Activated T-cell treated with anti-CD3 and anti-CD28 coated beads, Interleukin-2, amount 50 U/mL, for 4 hours (primary cell): ENCODE data around the gene ZNG1A. TPM values are rescaled to one million over a fixed set of nuclear protein-coding genes. Genes with fewer than 3 reads are reported as not detected.
"Not testable (repeated sequence)": the region's sequence is repeated elsewhere in the genome, so short reads cannot be mapped to it uniquely, and the experiment has no call there.

ENCODE experiments used
- ATAC-seq, 2 donors: fragments of 200-7000 bp; cut with Tn5 transposase; one replicate each; pipeline ENCODE4 v1.10.0; 2021
- DNase-seq: peaks from one replicate; pipeline ENCODE4 v3.0.0-alpha.2; 2020
- H3K27me3 Mint-ChIP-seq: one replicate; pipeline ENCODE4 v1.8.0; 2021; ENCODE audit warnings: low read depth, mixed read lengths
- H3K36me3 Mint-ChIP-seq: one replicate; pipeline ENCODE4 v1.8.0; 2022; ENCODE audit warnings: mixed read lengths; ENCODE audit not compliant: insufficient read depth
- H3K4me1 Mint-ChIP-seq: one replicate; pipeline ENCODE4 v1.8.0; 2021; ENCODE audit warnings: low read depth, mixed read lengths
- H3K4me3 Mint-ChIP-seq: one replicate; pipeline ENCODE4 v1.8.0; 2021; ENCODE audit warnings: mild to moderate bottlenecking, moderate library complexity, mixed read lengths
- H3K9me3 Mint-ChIP-seq: one replicate; pipeline ENCODE4 v1.8.0; 2021; ENCODE audit warnings: mixed read lengths
- total RNA-seq, 3 donors: library from RNA; stranded (reverse); gene quantifications; one replicate each; pipeline ENCODE4 v1.2.1, GENCODE V29; 2021

Gene ZNG1A
- total RNA-seq, 3 donors from 2014 or later: 44.5 to 60.1 (median 45.0) TPM

DNA sequence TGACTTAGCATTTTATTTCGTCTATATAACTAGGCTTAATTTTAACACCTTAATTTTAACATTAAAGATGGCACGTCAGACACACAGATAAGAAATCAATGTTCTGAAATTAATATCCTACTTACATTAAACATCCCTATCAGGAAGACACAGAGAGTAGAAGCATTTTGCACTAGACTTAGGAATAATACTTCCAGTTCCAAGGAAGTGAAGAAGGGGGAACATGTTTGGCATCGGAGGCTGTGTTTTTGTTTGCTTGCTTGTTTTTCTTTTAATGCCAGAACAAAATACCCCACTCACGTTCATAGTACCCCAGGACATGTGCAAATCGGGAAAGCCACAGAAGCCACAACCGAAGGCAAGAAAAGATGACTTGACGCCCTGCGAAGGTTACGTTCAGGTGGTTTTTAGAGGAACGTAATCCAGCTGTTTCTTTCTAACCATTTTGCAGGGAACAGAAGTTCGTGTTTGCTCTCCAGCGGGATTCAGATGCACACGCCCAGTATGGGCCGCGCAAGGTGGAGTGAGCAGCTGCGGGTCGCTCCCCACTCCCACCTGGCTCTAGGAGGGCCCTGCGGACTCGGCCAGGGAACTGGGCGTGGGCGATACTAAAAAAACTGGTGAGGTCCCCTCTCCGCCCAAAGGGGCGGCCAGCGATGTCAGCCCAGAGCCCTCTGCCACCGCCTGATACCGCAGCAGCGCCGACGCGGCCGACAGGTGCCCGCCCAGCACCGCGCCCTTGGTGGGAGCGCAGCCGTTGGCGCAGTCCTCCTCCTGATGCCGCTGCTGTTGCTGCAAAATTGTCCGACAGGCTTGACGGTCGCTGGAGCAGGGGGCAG is 62.4 kb downstream of the ZNG1A start:
- not testable (repeated sequence) for H3K36me3 Mint-ChIP-seq, DNase-seq, H3K9me3 Mint-ChIP-seq, H3K4me3 Mint-ChIP-seq
- H3K4me1 Mint-ChIP-seq: peaks cover 20% of the 10 kb centered on the region
- H3K27me3 Mint-ChIP-seq: peaks cover 37% of the 10 kb centered on the region
- ATAC-seq: peak in 1 of 2 donors; percentile 33

- DNase-seq, H3K36me3 Mint-ChIP-seq, ATAC-seq, H3K9me3 Mint-ChIP-seq: not testable (repeated sequence)
- peaks cover 20% of the 10 kb centered on the region for H3K4me1 Mint-ChIP-seq
- H3K4me3 Mint-ChIP-seq: peak overlapping the region; percentile 52
- H3K27me3 Mint-ChIP-seq: peaks cover 37% of the 10 kb centered on the region
Observed at GRCh38 chr9:115118-115451, 63.8 kb downstream of the ZNG1A start.

GRCh38 chr9:114267-115117 is 64.4 kb downstream of the ZNG1A start:
- not testable (repeated sequence) for H3K9me3 Mint-ChIP-seq, H3K36me3 Mint-ChIP-seq, DNase-seq
- peaks cover 39% of the 10 kb centered on the region for H3K27me3 Mint-ChIP-seq
- peak; percentile 16 for ATAC-seq
- H3K4me3 Mint-ChIP-seq: peak overlapping the region; percentile 75
- peaks cover 20% of the 10 kb centered on the region for H3K4me1 Mint-ChIP-seq

DNA sequence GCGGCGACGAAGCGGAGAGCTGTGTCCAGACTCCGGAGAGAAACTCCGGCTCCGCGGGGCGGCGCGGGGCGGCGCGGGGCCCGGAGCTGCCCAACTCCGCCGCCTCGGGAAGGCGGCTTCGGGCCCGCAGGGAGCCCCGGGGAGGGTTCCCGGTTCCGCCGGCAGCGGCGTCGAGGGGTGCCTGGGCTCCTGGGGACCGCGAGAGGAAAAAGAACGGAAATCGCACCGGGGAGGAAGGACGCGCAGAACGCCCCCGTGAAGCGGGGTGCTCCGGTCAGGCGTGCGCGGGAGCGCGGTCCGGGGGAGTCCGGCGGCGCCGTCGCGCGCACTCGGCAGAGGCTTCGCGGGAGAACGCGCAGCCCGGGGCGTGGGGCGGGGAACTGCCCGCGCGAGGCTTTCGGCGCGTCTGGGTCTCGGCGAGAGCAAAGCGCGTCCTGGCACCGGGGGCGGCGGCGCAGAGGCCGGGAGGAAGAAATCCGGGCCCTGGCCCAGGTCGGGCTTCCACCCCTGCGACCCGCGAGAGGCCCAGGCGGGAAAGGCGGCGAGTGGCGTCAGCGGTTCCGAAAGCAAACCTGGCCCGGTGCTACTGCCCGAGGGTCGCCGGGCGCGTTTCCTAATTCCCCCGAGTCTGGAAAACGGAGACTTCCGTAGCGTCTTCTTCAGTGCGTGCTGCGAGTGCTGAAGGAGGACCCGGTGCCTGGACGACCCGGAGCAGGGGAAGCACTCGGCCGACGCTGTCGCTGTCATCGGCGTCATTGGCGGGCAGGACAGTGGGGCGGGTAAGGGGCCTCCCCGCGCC is 65.2 kb downstream of the ZNG1A start:
- peaks cover 42% of the 10 kb centered on the region for H3K27me3 Mint-ChIP-seq
- peak; percentile 72 to 74 for ATAC-seq

DNA sequence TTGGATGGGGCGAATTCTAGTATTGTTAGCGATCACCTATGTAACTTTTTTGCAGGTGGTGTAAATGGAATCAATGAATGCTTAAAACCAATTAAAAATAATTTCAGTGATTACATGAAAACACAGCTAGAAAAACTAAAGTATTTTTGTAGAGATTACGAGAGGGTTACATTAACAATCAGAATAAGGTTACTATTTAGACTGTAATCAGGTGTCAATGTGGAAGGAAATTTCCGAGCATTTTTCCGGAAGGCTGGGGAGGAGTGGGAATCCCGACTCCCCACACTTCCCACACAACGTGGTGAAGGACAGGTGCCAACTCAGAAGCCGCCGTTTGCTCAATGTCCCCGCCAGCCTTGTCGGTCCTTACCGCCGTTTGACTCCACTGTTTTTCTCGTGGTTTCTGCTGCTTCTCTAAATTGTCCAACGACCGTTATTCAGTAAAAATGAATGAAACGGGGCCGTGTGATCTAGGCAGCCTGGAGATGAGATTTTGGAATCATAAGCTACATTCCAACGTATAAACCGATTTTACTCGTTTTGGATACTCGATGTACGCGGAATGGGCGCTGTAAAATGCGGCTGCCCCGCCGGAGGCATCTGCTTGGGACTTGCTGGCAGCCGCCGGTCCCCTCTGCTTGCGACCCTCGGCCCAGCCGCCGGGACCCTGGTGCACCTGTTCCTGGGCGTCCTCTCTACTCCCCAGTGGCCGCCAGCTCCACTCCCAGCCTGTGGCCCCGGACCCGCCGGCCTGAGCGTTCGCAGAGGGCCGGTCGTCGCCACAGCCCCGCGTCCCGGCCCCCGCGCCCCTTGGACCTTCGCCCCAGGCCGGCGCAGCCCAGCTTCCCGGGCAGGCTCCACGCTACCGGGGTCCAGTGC is 66.0 kb downstream of the ZNG1A start:
- H3K27me3 Mint-ChIP-seq: peaks cover 38% of the 10 kb centered on the region

More for the DNA sequence above, 65.2 kb downstream of the ZNG1A start:
- not testable (repeated sequence) for DNase-seq, H3K9me3 Mint-ChIP-seq, H3K36me3 Mint-ChIP-seq
- peaks cover 20% of the 10 kb centered on the region for H3K4me1 Mint-ChIP-seq
- peak overlapping the region; percentile 75 for H3K4me3 Mint-ChIP-seq

DNA sequence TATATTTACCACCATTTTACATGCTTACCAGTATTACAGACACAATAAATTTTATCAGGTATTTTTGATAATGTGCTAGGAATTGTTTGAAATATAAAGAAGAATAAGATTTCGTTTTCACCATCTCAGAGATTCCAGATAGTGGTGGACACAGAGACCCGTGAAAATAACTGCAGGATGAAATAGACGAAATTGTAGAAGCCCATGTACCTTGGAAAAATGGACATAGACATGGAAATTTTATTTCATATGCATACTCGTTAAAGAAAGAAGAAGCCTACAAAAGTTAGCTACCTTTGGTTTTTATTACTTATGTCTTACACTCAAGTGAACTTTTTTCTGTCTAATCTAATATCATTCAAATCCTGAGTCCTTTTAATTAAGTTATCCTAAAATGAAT is 68.2 kb downstream of the ZNG1A start:
- H3K9me3 Mint-ChIP-seq, H3K4me3 Mint-ChIP-seq, ATAC-seq, DNase-seq, H3K4me1 Mint-ChIP-seq, H3K36me3 Mint-ChIP-seq: not testable (repeated sequence)
- H3K27me3 Mint-ChIP-seq: peaks cover 40% of the 10 kb centered on the region

More for the DNA sequence above, 66.0 kb downstream of the ZNG1A start:
- not testable (repeated sequence) for H3K4me3 Mint-ChIP-seq, H3K9me3 Mint-ChIP-seq, ATAC-seq, H3K36me3 Mint-ChIP-seq, DNase-seq
- peaks cover 15% of the 10 kb centered on the region for H3K4me1 Mint-ChIP-seq

DNA sequence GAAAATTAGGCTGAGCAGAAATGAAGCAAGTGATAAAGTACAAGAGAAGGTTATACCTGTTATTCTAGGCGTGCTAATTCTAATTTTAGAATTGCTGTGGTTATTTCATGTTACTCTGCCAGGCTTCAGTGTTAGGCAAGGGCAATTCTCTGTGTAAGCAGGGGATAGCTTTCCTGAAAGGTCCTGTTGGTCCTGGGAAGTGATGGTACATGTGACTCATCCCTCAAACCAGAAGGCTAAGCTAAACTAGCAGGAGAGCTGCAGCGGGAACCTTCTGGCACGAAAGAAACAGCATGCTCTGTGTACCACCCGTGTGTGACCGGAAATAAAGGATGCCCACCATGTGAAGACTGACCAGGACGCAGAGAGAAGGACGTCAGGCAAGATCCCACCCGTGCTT is 69.3 kb downstream of the ZNG1A start:
- H3K4me1 Mint-ChIP-seq, H3K36me3 Mint-ChIP-seq, ATAC-seq, H3K4me3 Mint-ChIP-seq, DNase-seq, H3K9me3 Mint-ChIP-seq: not testable (repeated sequence)
- H3K27me3 Mint-ChIP-seq: peaks cover 35% of the 10 kb centered on the region

DNA sequence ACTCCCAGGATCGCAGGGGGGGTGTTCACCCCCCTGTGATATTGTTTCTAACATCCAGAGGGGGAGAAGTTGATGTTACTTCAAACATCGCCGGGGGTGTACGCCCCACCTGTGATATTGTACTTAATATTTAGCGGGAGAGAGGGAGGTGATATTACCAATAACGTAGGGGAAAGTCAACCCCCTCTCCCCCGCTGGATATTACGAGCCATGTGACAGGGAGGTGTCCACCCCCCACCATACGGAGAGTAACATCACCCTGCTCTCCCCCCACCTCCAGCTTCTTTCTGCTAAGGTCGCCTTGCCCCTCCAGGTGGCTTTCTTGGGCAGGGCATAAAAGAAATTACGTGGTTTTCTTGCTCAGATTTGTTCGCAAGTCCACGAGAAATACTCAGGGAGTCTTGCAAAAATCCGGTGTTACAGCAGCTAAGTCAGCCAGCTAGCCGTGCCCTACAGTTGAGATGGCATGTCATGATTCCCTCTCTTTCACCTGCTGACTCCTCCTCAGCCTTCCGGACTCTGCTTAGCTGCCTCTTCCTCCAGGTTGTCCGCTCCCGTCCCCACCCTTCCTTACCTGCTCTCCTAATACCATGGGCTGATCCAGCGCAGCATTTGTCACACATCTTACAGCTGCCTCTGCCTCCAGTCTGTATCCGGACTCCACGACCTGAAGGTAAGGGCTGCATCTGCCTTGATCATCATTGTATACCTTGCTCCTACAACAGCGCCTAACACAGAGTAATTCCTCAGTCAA is 69.9 kb downstream of the ZNG1A start:
- not testable (repeated sequence) for H3K9me3 Mint-ChIP-seq, H3K4me1 Mint-ChIP-seq, H3K36me3 Mint-ChIP-seq, H3K4me3 Mint-ChIP-seq, DNase-seq
- peak in 1 of 2 donors; percentile 5 for ATAC-seq
- peaks cover 33% of the 10 kb centered on the region for H3K27me3 Mint-ChIP-seq

DNA sequence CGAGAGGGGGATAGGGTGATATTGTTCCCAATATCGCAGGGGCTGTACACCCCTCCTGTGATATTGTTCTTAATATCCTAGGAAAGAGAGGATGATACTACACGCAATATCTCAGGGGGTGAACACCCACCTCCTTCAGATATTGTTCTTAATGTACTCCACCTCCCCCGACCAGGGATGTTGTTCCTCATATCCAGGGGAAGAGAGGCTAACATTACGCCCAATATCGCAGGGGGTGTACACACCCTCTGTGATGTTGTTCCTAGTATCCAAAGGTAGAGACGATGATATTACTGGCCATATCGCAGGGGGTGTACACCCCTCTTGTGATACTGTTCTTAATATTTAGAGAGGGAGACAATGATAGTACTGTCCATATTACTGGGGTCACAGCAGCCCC is 72.9 kb downstream of the ZNG1A start:
- not testable (repeated sequence) for H3K36me3 Mint-ChIP-seq, ATAC-seq, H3K4me1 Mint-ChIP-seq, H3K9me3 Mint-ChIP-seq, DNase-seq, H3K4me3 Mint-ChIP-seq
- H3K27me3 Mint-ChIP-seq: peaks cover 25% of the 10 kb centered on the region

DNA sequence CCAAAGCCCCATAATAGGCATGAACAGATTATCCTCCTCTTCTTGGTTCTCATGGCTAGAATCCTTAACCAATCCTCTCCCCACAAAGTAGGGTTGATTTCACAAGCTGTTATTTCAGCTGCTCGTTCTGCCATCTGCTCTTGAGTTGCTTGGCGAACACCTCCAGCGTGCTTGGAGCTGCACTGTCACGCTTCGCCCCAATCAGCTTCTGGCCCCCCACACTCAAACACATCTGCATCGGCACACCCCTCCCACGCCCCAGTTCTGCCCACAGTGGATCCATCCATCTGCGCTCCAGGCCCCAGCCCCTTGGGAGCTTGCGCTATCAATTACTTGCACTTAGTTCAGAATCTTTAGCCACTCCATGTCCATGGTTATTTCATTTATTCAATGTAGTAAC is 78.4 kb downstream of the ZNG1A start:
- H3K9me3 Mint-ChIP-seq, H3K4me3 Mint-ChIP-seq, H3K4me1 Mint-ChIP-seq, H3K36me3 Mint-ChIP-seq, ATAC-seq, DNase-seq, H3K27me3 Mint-ChIP-seq: not testable (repeated sequence)

- not testable (repeated sequence) for H3K4me1 Mint-ChIP-seq, H3K27me3 Mint-ChIP-seq, DNase-seq, H3K9me3 Mint-ChIP-seq, H3K4me3 Mint-ChIP-seq, H3K36me3 Mint-ChIP-seq, ATAC-seq
Observed at GRCh38 chr9:99867-100266, 79.0 kb downstream of the ZNG1A start.

DNA sequence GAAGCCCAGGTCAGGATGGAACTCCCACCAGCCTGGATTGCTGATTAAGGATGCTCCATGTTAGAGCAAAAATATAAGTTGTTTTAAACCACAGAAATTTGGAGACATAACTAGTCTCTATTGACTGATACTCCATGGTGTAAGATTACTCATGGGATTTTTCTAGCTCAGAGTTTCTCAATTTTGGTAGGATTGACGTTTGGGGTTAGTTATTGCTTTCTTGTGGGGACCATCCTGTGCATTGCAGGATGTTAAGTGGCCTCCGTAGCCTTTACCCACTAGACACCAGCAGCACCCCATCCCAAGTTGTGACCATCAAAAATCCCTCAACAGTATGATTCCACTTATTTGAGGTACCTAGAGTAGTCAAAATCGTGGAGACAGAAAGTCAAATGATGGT is 80.1 kb downstream of the ZNG1A start:
- not testable (repeated sequence) for H3K4me1 Mint-ChIP-seq, DNase-seq, H3K9me3 Mint-ChIP-seq, H3K27me3 Mint-ChIP-seq, H3K36me3 Mint-ChIP-seq, ATAC-seq, H3K4me3 Mint-ChIP-seq

DNA sequence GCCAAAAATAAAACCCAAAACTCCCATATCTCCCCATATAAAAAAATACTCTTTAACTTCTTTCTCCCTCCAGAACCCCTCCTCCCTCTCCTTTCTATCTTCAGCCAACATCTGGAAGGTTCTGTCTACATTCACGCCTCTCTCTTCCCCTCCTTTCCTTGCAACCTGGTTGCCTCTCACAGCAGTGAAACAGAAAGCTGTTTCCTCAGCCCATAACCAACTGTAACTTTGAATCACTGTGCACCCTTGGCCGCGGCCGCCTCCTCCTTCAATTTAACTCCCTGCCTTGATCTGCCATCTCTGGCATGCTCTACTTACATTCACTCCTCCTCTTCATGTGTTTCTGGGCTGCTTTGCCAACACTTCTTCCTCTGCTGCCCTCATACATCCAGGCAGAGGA is 83.9 kb downstream of the ZNG1A start:
- not testable (repeated sequence) for H3K27me3 Mint-ChIP-seq, H3K36me3 Mint-ChIP-seq, H3K9me3 Mint-ChIP-seq, DNase-seq, H3K4me3 Mint-ChIP-seq, H3K4me1 Mint-ChIP-seq
- ATAC-seq: peak in 1 of 2 donors; percentile 46
